Liver (tissue), 3 donors: Measurements from ENCODE around the gene CTU2.

Experiments used
- CTCF ChIP-seq: fragments of 150-350 bp; IDR thresholded peaks from 2 replicates; pipeline ENCODE4 v1.5.1; 2017; ENCODE audit warnings: improper control_type of control experiment, low read depth, low read length; ENCODE audit not compliant: missing input control
- GABPA ChIP-seq, 2 donors: IDR thresholded peaks in 1 of 2; conservative IDR thresholded peaks in 1 of 2; 2 replicates each; pipeline ENCODE4 v1.6.1; 2016; ENCODE audit warnings: antibody characterized with exemption in 2 of 2, mild to moderate bottlenecking in 1 of 2, moderate library complexity in 1 of 2
- MAX ChIP-seq: IDR thresholded peaks from 2 replicates; pipeline ENCODE4 v1.6.1; 2016; ENCODE audit warnings: antibody characterized with exemption
- RAD21 ChIP-seq, 2 donors: IDR thresholded peaks; 2 replicates each; pipeline ENCODE4 v1.6.1; 2016; ENCODE audit warnings: antibody characterized with exemption in 2 of 2, mild to moderate bottlenecking in 2 of 2
- SP1 ChIP-seq: IDR thresholded peaks from 2 replicates; pipeline ENCODE4 v1.6.1; 2018; ENCODE audit warnings: antibody characterized with exemption, mild to moderate bottlenecking
- TAF1 ChIP-seq: conservative IDR thresholded peaks from 2 replicates; pipeline ENCODE4 v1.6.1; 2016; ENCODE audit warnings: antibody characterized with exemption, mild to moderate bottlenecking
- YY1 ChIP-seq: IDR thresholded peaks from 2 replicates; pipeline ENCODE4 v1.6.1; 2016; ENCODE audit warnings: antibody characterized with exemption, mild to moderate bottlenecking
- TF ChIP-seq, protein P1 (sequence below): IDR thresholded peaks from 2 replicates; pipeline ENCODE4 v1.6.1; 2016; ENCODE audit warnings: antibody characterized with exemption, mild to moderate bottlenecking
- donor health status: healthy.
- donor health status: healthy.

DNA sequence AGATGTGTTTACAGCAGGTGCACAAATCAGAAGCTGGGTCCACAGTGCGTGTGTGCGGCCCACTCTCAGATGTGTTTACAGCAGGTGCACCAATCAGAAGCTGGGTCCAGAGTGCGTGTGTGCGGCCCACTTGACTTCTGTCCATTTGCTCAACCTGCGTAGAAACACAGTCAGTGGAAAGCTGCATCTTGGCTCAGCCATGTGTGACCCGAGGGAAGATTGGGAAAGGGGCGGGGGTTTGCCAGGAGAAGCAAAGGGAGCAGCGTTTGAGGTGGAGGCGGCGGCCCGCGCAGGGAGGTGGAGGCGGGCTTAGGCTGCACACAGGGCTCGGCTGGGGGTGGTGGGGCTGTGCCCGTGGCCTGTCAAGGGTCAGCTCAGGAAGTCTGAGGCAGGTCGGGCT lies 4.3 kb downstream of the CTU2 start:
- TF ChIP-seq CTCF (no peak), RAD21 (IDR thresholded peaks at IDR 0.05) (no peak), TAF1 (no peak), GABPA (IDR thresholded peaks at IDR 0.05 in 1 of 2, conservative IDR thresholded peaks at IDR 0.05 in 1 of 2) (no peak), MAX (no peak), YY1 (no peak), SP1 (no peak)
- TF ChIP-seq, protein P1, sequence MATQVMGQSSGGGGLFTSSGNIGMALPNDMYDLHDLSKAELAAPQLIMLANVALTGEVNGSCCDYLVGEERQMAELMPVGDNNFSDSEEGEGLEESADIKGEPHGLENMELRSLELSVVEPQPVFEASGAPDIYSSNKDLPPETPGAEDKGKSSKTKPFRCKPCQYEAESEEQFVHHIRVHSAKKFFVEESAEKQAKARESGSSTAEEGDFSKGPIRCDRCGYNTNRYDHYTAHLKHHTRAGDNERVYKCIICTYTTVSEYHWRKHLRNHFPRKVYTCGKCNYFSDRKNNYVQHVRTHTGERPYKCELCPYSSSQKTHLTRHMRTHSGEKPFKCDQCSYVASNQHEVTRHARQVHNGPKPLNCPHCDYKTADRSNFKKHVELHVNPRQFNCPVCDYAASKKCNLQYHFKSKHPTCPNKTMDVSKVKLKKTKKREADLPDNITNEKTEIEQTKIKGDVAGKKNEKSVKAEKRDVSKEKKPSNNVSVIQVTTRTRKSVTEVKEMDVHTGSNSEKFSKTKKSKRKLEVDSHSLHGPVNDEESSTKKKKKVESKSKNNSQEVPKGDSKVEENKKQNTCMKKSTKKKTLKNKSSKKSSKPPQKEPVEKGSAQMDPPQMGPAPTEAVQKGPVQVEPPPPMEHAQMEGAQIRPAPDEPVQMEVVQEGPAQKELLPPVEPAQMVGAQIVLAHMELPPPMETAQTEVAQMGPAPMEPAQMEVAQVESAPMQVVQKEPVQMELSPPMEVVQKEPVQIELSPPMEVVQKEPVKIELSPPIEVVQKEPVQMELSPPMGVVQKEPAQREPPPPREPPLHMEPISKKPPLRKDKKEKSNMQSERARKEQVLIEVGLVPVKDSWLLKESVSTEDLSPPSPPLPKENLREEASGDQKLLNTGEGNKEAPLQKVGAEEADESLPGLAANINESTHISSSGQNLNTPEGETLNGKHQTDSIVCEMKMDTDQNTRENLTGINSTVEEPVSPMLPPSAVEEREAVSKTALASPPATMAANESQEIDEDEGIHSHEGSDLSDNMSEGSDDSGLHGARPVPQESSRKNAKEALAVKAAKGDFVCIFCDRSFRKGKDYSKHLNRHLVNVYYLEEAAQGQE: no peak
